NCI-H128 (cell line): ENCODE measurements around the gene GTF2IRD1.
"Not testable (repeated sequence)": the region's sequence is repeated elsewhere in the genome, so short reads cannot be mapped to it uniquely, and the experiment has no call there.

Experiments used
- DNase-seq: peaks from one replicate; lab custom pipeline; 2025; ENCODE audit not compliant: unreplicated experiment; lab: John Stamatoyannopoulos, UW

The GTF2IRD1 gene

DNA sequence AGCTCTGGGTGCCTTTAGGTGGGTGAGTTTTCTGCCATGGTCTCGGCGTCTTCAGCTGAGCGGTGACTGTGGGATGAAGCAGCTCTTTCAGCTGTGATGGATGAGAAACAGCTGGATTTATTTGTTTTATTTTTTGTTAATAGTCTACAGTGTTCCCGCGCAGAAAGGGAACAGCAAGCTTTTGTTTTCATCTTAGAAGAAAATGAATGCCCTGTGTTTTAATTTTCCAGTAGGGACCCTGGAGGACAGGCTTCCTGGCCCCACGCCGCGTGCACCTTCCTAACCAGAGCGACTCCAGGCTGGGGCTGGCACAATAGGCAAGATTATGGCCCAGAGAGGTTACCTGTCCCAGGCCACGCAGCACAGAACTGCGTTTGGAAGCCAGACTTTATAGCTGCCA, 57.6 kb downstream of the GTF2IRD1 start:
- DNase-seq: no peak

DNA sequence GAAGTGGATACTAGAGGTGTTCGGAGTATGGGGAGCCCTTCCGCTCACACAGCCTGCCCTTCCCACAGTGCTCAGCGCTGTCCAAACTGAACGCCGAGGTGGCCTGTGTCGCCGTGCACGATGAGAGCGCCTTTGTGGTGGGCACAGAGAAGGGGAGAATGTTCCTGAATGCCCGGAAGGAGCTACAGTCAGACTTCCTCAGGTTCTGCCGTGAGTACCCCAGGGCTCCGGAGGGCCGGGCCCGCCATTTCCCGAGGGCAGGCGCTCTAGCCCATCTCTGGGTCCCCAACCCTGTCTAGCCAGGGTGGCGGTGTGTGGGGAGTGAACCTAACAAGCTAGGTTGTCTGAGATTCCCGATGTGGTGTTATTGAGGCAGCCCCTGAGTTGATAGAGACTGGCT, 59.1 kb downstream of the GTF2IRD1 start:
- no peak for DNase-seq

DNA sequence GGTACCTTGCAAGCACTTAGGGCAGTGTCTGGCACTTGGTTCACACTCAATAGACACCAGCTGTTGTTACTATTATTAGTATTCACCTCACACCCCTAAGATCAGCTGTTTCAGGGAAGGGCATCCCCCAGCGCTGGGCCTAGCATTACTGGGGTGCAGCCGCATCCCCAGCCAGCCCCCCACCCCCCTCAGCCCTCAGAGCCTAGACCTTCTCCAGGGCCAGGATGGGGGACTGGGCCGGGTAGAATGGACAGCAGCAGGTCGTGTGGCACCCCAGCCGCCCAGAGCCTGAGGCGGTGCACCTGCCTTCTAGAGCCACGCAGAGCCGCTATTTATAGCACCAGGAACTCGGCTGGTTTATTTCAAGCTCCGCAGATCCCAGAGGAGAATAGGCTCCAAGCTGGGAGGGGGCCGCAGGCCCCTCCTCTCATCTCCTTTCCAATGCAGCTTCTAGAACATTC, 60.5 kb downstream of the GTF2IRD1 start:
- no peak for DNase-seq

DNA sequence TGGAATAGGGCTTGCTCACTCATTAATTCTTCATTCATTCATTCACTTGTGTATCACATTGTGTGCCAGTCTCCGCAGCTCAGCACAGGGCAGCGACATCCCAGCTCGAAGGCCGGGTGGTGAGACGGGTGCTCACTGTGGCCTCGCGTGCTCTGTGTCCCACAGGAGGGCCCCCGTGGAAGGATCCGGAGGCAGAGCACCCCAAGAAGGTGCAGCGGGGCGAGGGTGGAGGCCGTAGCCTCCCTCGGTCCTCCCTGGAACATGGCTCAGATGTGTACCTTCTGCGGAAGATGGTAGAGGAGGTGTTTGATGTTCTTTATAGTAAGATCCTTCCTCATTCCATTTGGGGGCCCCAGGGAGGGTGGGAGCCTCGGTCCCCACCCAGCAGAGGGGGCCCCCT, 61.6 kb downstream of the GTF2IRD1 start:
- no peak for DNase-seq

DNA sequence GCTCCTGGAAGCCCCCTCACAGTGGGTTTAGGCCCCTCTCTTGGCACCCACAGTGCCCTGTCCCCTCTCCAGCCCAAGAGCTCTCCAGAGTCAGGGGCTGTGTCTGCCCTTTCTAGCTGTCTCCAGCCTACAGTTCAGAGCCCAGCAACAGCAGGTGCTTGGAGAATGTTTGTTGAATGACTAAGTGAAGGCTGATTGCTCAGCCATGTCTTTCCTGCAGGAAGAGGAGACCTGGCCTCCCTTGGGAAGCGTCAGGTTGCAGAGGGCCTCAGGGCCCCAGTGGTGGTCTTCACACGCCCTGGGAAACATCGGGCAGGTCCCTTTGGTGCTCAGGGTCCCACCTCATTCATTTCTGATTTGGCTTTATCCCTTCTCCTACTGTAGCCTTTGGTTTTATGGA, 62.5 kb downstream of the GTF2IRD1 start:
- DNase-seq: no peak

DNA sequence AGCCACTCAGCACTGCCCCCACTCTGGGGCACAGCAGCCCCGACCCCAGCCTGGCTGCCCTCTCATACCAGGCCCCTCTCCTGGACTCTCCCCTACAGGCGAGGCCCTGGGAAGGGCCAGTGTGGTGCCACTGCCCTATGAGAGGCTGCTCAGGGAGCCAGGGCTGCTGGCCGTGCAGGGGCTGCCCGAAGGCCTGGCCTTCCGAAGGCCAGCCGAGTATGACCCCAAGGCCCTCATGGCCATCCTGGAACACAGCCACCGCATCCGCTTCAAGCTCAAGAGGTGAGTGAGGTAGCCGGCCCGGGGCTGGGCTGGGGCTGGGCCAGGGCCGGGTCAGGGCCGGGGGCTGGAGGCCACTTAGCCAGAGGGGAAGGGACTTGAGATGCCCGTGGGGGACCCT, 64.3 kb downstream of the GTF2IRD1 start:
- DNase-seq: no peak

DNA sequence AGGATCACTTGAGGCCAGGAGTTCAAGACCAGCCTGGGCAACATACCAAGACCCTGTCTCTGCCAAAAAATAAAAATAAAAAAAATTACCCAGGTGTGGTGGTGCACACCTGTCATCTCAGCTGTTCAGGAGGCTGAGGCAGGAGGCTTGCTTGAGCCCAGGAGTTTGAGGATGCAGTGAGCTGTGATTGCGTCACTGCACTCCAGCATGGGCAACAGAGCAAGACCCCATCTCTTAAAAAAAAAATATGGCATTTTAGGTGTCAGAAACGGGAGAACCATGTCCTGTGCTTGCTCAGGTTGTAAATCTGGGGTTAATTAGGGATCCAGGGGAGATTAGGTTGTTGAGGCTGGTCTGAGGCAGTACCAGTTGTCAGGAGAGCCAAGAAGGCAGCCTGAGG, 64.9 kb downstream of the GTF2IRD1 start:
- no peak for DNase-seq

DNA sequence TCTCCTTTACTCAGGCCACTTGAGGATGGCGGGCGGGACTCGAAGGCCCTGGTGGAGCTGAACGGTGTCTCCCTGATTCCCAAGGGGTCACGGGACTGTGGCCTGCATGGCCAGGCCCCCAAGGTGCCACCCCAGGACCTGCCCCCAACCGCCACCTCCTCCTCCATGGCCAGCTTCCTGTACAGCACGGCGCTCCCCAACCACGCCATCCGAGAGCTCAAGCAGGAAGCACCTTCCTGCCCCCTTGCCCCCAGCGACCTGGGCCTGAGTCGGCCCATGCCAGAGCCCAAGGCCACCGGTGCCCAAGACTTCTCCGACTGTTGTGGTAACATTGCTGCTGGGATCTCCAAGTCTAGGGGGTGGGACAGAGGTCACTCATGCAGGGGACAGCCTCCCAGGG, 65.7 kb downstream of the GTF2IRD1 start:
- DNase-seq: no peak

DNA sequence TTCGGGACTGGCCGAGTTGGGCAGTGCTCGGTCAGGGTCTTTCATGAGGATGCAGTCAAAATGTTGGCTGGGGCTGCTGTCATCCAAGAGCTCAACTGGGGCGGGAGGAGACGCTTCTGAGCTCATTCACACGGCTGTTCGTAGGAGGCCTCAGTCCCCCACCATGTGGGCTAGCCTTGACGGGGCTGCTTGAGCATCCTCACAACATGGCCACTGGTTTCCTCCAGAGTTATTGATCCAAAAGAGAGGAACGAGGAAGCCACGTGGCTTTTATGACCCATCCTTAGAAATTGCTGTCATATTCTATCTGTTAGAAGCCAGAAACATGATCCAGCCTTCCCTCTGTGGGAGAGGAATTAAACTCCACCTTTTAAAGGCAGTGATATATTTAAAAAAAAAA, 68.1 kb downstream of the GTF2IRD1 start:
- DNase-seq: no peak

DNA sequence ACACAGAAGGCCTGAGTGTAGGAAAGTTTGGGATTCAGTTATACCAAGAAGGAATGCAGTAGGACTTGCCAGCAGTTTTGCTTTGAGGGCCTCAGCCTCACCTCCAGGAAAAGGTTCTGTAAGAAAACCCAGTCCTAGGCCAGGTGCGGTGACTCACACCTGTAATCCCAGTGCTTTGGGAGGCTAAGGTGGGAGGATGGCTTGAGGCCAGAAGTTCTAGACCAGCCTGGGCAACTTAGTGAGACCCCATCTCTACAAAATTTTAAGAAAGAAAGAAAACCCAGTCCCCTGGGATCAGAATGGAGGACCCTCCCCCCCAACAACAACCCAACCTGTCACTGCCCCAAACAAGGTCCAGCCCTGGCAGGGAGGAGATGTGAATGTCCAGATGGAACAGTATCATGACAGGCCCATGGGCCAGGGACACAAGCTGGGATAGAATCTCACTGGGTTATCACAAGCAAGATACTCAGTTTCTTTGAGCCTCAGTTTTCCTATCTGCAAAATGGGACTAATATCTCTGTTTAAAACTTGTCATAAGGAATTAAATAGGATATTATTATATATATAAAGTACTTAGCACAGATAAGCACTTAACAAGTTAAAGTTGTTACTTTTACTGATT, 68.7 kb downstream of the GTF2IRD1 start:
- DNase-seq: no peak

DNA sequence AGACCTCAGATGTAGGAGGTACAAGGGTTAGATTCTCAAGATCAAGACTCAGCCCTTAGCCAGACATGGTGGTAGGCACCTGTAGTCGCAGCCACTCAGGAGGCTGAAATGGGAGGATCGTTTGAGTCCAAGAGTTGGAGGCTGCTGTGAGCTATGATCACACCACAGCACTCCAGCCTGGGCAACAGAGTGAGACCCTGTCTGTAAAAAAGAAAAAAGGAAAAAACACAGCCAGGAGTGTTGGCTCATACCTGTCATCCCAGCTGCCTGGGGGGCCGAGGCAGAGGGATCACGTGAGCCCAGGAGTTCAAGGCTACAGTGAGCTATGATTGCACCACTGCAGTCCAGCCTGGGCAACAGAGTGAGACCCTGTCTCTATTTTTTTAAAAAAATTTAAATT, 69.3 kb downstream of the GTF2IRD1 start:
- no peak for DNase-seq

DNA sequence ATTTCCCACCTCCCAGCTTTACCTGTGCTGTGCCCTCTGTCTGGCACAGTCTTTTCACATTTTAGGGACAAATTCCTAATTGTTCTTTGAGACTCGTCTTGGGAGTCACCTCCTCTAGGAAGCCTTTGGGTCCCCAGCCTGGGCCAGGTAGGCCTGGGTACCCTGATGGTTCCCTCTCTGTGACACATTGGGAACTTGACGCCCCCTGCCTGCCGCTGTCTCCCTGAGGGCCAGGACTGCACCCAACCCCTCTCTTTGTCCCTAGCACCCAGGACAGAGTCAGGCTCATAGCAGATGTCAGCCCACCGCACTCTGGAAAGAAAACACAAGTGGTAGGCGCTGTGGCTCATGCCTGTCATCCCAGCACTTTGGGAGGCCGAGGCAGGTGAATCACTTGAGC, 71.4 kb downstream of the GTF2IRD1 start:
- DNase-seq: no peak

DNA sequence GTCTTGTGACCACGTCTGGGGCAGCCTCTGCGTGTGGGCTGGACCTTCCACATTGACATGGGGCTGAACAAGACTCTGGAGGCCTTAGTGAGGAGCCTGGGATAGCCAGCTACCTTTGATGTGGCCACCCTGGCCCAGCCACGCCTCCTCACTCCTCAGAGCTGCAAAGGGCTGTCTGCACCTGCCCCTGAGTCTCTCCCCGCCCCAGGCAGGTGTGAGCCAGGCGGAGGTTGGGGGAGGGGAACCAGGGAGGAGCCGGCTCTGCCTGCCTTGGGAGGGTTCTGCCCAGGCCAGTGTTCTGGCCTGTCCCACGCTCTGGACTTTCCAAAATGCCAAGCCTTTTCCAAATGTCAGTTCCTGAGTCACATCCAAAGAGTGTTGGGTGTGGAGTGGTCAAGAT, 72.2 kb downstream of the GTF2IRD1 start:
- peak; percentile 63 for DNase-seq

DNA sequence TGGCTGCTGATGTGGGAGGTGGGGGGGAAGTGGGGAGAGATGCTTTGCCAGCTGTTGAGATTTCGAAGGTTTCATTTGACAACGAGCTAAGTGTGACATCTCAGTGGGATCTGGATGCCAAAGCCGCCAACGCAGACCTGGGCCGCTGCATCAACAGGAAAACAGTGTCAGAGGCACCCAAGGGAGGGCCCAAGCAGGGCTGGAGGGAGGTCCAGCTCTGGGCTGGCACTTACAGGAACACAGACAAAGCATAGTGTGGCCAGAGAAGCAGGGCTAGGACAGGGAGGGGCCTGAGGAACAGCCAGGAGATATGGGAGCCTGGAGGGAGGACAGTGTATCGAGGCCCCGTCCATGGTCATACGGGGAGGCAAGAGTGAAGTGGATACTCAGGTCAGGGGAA, 73.1 kb downstream of the GTF2IRD1 start:
- DNase-seq: no peak

DNA sequence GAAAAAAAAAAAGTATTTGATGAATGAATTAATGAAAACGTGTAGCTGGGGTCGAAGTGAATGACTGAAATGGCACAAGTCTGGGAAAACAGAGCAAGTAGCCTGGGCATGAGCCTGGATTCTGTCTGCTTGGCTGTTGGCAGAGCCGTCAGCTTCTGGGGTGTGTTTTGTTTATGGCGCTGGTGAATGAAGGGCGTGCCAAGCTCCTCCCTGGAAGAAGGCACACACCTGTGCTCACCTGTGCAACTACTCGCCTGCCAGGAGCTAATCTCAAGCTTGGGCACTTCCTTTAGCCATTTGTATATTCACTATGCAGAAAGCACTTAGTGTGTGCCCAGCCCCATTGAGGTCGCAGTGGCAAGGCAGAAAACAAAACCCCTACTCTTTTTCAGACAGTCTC, 74.1 kb downstream of the GTF2IRD1 start:
- no peak for DNase-seq

DNA sequence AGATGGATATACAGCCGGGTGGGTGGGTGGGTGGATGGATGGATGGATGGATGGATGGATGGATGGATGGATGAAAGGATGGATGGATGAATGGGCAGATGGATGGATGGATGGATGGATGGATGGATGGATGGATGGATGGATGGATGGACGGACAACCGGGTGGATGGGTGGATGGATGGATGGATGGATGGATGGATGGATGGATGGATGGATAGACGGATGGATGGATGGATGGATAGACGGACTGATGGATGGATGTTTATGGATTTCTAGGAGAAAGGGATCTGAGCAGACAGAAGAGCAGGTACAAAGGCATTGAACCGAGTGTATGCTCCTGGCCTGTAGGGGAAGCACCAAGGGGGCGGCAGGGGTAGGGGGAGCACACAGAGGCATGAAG, 75.1 kb downstream of the GTF2IRD1 start:
- DNase-seq: not testable (repeated sequence)

DNA sequence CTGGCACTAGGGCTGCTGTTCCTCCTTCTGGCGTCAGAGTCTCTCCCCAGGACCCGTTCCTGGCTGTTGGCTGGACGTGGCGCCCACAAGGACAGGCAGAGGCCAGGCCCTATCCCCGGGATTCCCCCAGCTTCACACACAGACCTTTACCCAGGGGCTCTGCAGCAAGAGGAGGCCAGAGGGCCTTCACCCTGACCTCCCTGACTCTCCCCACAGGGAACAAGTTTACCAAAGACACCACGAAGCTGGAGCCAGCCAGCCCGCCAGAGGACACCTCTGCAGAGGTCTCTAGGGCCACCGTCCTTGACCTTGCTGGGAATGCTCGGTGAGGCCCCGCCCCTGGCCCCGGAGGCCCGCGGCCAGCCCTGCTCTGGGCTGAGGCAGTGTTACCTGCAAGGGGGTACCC, 82.2 kb downstream of the GTF2IRD1 start:
- no peak for DNase-seq

DNA sequence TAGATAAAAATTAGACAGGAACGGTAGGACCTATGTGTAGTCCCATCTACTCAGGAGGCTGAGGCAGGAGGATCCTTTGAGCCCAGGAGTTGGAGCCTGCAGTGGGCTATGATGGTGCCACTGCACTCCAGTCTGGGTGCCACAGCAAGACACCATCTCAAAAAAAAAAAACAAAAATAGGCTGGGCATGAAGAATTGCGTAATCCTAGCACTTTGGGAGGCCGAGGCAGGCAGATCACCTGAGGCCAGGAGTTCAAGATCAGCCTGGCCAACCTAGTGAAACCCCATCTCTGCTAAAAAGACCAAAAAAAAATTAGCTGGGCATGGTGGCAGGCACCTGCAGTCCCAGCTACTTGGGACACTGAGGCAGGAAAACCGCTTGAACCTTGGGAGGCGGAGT, 88.2 kb downstream of the GTF2IRD1 start:
- not testable (repeated sequence) for DNase-seq

DNA sequence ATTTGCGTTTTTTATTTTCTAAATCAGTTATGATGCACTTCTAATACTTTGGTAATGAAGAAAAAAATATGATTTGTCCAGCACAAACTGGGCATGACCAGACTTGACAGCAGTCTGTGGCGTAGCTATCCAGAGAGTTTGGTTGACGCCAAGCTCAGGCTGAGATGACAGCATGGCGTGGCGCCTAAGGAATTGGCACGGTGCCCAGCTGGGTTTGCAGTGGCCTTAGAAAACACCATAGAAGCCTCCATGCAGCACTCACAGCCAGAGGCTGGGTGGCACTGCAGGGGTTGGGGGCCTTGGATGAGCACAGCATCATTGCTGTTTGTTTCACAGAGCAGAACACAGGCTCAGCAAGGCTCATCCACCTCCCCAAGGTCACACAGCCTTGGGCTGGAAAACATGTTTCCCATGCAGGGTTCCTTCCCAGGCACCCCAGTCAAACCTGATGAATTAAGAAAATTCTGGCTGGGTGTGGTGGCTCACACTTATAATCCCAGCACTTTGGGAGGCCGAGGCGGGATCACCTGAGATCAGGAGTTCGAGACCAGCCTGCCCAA, 88.9 kb downstream of the GTF2IRD1 start:
- DNase-seq: peak; percentile 76

DNA sequence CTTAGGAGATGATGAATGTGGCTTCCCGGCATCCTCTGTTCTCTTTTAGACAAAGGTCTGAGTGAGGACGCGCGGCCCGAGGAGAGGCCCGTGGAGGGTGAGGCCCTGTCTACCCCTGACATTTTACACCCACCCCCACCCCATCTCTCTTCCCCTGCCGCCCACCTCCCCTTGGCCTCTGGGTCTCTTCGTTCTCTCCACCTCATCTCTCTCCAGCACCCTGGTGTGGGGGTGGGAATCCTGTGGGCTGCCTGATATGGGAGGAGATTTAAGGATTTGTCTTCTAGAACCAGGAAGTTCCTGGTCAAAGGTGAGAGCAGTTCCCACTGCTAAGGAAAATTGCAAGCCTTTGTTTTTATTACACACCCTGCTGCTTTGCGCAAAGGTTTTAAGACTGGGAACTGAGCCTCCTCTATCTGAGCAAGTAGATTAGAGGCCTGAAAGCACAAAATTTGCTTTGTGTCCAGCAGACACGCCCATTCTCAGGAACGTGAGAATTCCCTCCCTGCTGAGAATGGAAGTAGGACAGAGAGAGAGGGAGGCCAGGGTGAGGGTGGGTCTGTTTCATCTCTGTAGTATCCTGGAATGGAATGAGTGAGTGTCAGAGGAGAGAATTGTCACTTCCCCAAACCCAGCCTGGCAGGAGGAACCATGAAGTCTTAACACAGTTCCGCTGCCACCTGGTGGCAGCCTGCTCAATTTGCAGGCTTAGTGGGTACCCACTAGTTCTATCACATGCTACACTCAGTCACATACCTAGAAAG, 91.2 kb downstream of the GTF2IRD1 start:
- DNase-seq: no peak

DNA sequence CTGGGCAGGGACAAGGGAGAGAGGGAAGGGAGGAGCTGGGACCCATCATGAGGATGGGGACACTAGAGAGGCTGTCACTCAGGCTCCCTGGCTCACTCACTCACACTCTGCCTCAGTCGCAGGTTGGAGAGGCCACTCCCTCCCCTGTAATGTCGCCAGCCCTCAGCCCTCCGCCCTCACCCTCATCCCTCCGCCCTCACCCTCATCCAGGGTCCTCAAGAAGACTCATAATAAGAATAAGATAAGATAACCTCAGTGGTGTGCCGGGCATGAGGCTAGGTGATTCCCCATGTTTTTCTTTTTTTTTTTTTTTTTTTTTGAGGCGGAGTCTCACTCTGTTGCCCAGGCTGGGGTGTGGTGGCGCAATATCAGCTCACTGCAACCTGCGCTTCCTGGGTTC, 92.2 kb downstream of the GTF2IRD1 start:
- DNase-seq: no peak

DNA sequence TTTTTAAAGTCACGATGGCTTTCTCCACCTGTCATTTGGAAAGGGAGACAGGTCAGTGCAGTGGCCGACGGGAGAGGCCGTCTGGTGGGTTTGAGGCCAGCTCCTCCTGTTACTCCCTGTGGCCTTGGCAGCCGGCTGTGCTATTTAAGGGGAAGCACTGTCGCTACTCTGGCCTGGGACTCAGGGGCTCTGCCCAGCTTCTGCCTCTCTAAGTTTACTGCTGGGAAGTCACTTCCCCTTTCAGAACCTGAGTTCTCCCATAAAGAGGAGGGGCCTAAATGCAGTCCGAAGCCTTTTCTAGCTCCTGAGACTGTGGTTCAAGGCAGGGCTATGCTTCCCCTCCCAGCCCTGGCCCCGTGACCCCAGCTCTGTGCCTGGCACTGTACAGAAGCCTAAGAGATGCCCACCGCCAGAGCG, 99.9 kb downstream of the GTF2IRD1 start:
- not testable (repeated sequence) for DNase-seq
